NT2/D1 (cell line): ENCODE data around the gene CTRL.

Source experiments
- SUZ12 ChIP-seq: IDR thresholded peaks from 2 replicates; pipeline ENCODE4 v1.6.1; 2011; ENCODE audit not compliant: insufficient read length, insufficient read depth; ENCODE audit errors: extremely low read depth
- YY1 ChIP-seq: IDR thresholded peaks from 2 replicates; pipeline ENCODE4 v1.6.1; 2011; ENCODE audit not compliant: insufficient read length, insufficient read depth
- ZNF274 ChIP-seq: IDR thresholded peaks from 2 replicates; pipeline ENCODE4 v1.6.1; 2011; ENCODE audit warnings: mild to moderate bottlenecking, low read depth, low read length

GRCh38 chr16:67942510-67943255 lies 11.0 kb upstream of the CTRL start:
- TF ChIP-seq YY1: no peak
- TF ChIP-seq SUZ12: no peak
- TF ChIP-seq ZNF274: no peak
